ENCODE measurements around the gene MDFIC. TPM values are rescaled to one million over a fixed set of nuclear protein-coding genes. Genes with fewer than 3 reads are reported as not detected.

MDFIC gene
- total RNA-seq, 3 donors from 2014 or later = 10.4 to 29.5 (median 13.0) TPM

DNA sequence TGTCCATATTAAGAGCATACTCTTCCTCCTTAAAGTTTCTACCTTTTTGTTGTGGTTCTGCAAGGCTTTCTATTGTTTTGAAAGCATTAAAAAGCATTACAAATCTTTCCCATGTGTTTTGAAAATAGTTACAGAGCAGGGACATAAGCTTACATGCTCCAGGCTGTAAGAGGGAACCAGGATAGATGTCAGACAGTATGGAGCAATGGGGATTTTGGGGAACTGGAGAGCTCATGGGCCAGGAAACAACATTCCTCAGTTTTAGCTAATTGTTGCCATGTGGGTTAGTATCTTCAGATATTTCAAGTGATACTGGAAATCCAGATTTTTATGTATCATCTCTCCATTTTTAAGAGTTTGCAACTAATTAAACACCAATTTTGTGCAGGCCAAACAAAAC is 3.5 kb downstream of the MDFIC start:
- no peak for DNase-seq
- intact Hi-C loops (cut with DNase I, micrococcal nuclease) = no loop called here
- no peak overlapping the region for H3K4me3 ChIP-seq
- TF ChIP-seq CTCF (IDR thresholded peaks at IDR 0.05) = no peak
- H3K36me3 ChIP-seq (ENCODE audit: low read depth) = no peaks in the 10 kb centered on the region
- no peak for ATAC-seq
- H3K9me3 ChIP-seq = no peaks in the 10 kb centered on the region
- H3K4me1 ChIP-seq (ENCODE audit: low read depth) = peaks cover 11% of the 10 kb centered on the region

- DNase-seq (no peak), ATAC-seq (no peak)
- H3K9me3 ChIP-seq = no peaks in the 10 kb centered on the region
- H3K4me1 ChIP-seq (ENCODE audit: low read depth) = peaks cover 8% of the 10 kb centered on the region
- H3K36me3 ChIP-seq (ENCODE audit: low read depth) = no peaks in the 10 kb centered on the region
- intact Hi-C loops (cut with DNase I, micrococcal nuclease) = no loop called here
- no peak for TF ChIP-seq CTCF (IDR thresholded peaks at IDR 0.05)
- no peak overlapping the region for H3K4me3 ChIP-seq
These were observed 6.2 kb downstream of the MDFIC start for GRCh38 chr7:114928060-114928459.

DNA sequence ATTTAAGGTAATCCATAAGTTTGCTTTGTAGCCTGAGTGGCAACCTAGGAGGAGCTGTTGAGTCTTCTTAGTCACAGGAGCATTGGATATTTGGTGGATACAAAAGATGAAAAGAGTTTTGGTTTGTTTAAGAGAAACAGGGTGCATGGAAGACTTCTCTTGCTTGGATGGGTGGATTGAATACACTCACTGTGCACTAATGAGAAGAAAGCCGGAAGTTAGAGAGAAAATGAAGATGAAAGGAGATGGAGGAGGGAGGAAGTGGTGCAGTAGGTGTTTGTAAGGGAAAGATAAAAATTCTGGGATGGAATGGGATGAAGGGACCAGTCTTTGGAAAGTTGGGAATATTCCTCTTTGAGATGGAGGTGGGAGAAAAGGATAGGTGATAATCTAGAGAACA is 7.7 kb downstream of the MDFIC start:
- Histone ChIP-seq H3K4me1 (ENCODE audit: low read depth) (peaks cover 8% of the 10 kb centered on the region), H3K36me3 (ENCODE audit: low read depth) (no peaks in the 10 kb centered on the region), H3K4me3 (no peak overlapping the region), H3K9me3 (no peaks in the 10 kb centered on the region)
- DNase-seq (no peak), ATAC-seq (no peak)
- TF ChIP-seq CTCF (IDR thresholded peaks at IDR 0.05) = no peak
- intact Hi-C loops (cut with DNase I, micrococcal nuclease) = no loop called here

DNA sequence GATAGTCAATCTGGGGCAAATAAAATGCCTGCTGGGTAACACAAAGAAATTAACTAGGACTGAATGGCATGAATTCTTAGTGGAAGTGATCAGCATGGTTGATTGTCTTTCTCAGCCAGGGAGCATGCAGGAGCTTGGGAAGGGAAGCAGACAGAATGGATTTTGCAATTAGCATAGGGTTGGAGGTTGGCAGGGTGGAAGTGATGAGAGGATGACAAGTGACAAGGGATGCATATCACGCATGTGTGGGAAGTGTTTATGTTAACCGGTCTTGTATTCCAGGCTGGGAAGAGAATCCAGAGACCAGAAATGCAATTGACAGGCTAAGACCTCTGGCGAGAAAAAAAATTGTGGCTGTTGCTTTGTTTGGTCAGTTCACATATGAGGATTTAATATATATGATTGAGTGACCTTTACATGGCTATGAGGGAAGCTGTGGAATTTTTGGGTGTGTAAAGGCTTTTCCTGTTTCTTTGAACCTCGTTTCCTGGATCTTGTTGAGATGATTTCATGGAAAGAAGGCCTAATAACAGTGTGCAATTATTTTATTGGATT is 8.3 kb downstream of the MDFIC start:
- TF ChIP-seq CTCF (IDR thresholded peaks at IDR 0.05) = no peak
- Histone ChIP-seq H3K4me1 (ENCODE audit: low read depth) (peaks cover 8% of the 10 kb centered on the region), H3K36me3 (ENCODE audit: low read depth) (no peaks in the 10 kb centered on the region), H3K9me3 (no peaks in the 10 kb centered on the region), H3K4me3 (no peak overlapping the region)
- ATAC-seq = no peak
- no peak for DNase-seq
- intact Hi-C loops (cut with DNase I, micrococcal nuclease) = no loop called here

- H3K9me3 ChIP-seq = no peaks in the 10 kb centered on the region
- ATAC-seq = no peak
- H3K4me3 ChIP-seq = no peak overlapping the region
- intact Hi-C loops (cut with DNase I, micrococcal nuclease) = no loop called here
- no peaks in the 10 kb centered on the region for H3K36me3 ChIP-seq (ENCODE audit: low read depth)
- DNase-seq = no peak
- peaks cover 4% of the 10 kb centered on the region for H3K4me1 ChIP-seq (ENCODE audit: low read depth)
- no peak for TF ChIP-seq CTCF (IDR thresholded peaks at IDR 0.05)
These were observed 9.1 kb downstream of the MDFIC start for GRCh38 chr7:114930829-114931655.
